Stimulated activated CD8-positive, alpha-beta memory T cell treated with anti-CD3 and anti-CD28 coated beads, Interleukin-4, amount 100 ng/mL, for 4 hours (primary cell): ENCODE measurements around the gene SMG1.
"Not testable (repeated sequence)": the region's sequence is repeated elsewhere in the genome, so short reads cannot be mapped to it uniquely, and the experiment has no call there.

Source experiments
- DNase-seq, 2 donors: peaks; one replicate each; pipeline ENCODE4 v3.0.0-alpha.2; 2020; ENCODE audit warnings: low read depth in 2 of 2, low spot score in 1 of 2

The SMG1 gene

GRCh38 chr16:18772171-18772570, 154.0 kb downstream of the SMG1 start:
- DNase-seq, result not testable (repeated sequence)

- not testable (repeated sequence) for DNase-seq
Measured at GRCh38 chr16:18770336-18770962, 155.8 kb downstream of the SMG1 start.

- DNase-seq, result peak in 1 of 2 donors; percentile 9
Measured at GRCh38 chr16:18767217-18767616, 159.0 kb downstream of the SMG1 start.

- not testable (repeated sequence) for DNase-seq
Measured at GRCh38 chr16:18762713-18763112, 163.5 kb downstream of the SMG1 start.

GRCh38 chr16:18759598-18760520, 166.3 kb downstream of the SMG1 start:
- peak; percentile 17 to 20 for DNase-seq

- not testable (repeated sequence) for DNase-seq
Measured at GRCh38 chr16:18757960-18758660, 168.1 kb downstream of the SMG1 start.

GRCh38 chr16:18756639-18757038, 169.6 kb downstream of the SMG1 start:
- DNase-seq, result not testable (repeated sequence)
